GM12891 (cell line): ENCODE data around the gene SLC12A7.
A peak's percentile ranks its signal among the peaks of the same experiment; 100 is the strongest.

Experiments
- DNase-seq: peaks from one replicate; pipeline ENCODE4 v3.0.0; 2011; ENCODE audit warnings: low spot score; ENCODE audit not compliant: insufficient read length
- FAIRE-seq: peaks from 2 replicates; lab custom pipeline; 2011; peaks lifted over from hg19 to GRCh38; lab: Jason Lieb, UNC
- PAX5 ChIP-seq: IDR thresholded peaks from 2 replicates; pipeline ENCODE4 v1.6.1; 2011; ENCODE audit warnings: low read length, moderate library complexity, mild to moderate bottlenecking; ENCODE audit not compliant: insufficient read depth, severe bottlenecking
- POLR2A ChIP-seq: IDR thresholded peaks from 2 replicates; pipeline ENCODE4 v1.6.1; 2011; ENCODE audit warnings: low read depth, low read length, control low read depth
- POLR2AphosphoS5 ChIP-seq: IDR thresholded peaks from 2 replicates; pipeline ENCODE4 v1.6.1; 2011; ENCODE audit warnings: low read depth, low read length, control low read depth
- POU2F2 ChIP-seq: IDR thresholded peaks from 2 replicates; pipeline ENCODE4 v1.6.1; 2011; ENCODE audit warnings: low read depth, mild to moderate bottlenecking, control low read depth, low read length, moderate library complexity
- SPI1 ChIP-seq: IDR thresholded peaks from 2 replicates; pipeline ENCODE4 v1.6.1; 2011; ENCODE audit warnings: low read depth, low read length, control low read depth
- TAF1 ChIP-seq: IDR thresholded peaks from 2 replicates; pipeline ENCODE4 v1.6.1; 2011; ENCODE audit warnings: low read depth, low read length, control low read depth

SLC12A7 gene

DNA sequence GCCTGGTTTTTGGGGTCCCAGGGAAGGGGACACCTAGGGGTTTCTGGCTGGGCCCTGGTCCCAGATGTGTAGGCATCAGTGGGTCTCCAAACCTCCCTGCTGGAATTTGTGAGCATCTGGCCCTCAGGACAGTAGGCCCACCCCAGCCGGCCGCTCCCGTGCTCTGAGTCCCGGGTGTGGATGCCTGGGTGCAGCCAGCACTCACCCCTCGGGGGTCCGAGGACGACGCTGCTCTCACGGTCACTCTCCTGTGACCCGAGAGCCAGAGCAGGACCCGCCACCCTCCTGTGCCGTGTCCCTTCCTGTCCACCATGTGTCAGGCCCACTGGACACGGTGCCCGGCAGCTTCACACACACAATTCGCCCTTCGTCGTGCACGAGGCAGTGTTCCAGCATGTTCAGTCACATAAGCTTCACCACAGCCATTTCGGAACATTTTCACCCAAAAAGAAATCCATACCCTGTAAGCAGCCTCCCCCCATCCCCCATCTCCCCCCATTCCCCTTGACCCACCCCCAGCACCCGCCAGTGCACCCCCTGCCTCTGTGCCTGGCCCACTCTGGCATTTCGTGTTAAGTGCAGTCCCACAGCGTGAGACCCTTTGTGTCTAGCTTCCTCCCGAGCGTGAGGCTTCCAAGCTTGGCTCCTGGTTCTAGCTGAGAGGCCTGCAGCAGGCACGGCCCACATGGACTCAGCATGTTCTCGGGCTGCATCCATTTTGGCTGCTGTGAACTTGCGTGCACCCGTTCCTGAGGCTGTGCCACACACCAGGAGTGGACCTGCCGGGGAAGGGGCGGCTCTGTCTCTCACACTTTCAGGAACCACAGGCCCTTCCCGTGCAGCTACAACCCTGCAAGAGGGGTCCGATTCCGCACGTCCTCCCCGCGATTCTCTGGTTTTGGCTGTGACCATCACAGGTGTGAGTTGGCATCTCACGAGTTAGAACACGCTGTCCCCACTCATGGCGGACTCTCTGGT lies 62.7 kb downstream of the SLC12A7 start:
- TF ChIP-seq PAX5: no peak
- no peak for TF ChIP-seq TAF1
- TF ChIP-seq POLR2A: no peak
- TF ChIP-seq POU2F2: no peak
- TF ChIP-seq POLR2AphosphoS5: no peak
- no peak for TF ChIP-seq SPI1
- no peak for DNase-seq
- FAIRE-seq: no peak

DNA sequence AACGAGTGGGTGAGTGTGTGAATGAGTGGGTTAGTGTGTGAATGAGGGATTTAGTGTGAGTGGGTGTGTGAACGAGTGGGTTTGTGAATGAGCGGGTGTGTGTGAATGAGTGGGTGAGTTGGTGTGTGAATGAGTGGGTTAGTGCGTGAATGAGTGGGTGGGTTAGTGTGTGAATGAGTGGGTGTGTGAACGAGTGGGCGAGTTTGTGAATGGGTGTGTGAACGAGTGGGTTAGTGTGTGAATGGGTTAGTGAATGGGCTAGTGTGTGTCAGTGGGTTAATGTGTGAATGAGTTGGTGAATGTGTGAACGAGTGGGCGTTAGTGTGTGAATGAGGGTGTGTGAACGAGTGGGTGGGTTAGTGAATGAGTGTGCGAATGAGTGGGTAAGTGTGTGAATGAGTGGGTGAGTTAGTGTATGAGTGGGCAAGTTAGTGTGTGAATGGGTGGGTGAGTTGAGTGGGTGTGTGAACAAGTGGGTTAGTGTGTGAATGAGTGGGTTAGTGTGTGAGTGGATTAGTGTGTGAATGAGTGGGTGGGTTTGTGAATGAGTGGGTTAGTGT lies 63.6 kb downstream of the SLC12A7 start:
- TF ChIP-seq TAF1 (no peak), POLR2AphosphoS5 (no peak), POLR2A (no peak), POU2F2 (no peak), SPI1 (no peak), PAX5 (no peak)
- no peak for FAIRE-seq

DNA sequence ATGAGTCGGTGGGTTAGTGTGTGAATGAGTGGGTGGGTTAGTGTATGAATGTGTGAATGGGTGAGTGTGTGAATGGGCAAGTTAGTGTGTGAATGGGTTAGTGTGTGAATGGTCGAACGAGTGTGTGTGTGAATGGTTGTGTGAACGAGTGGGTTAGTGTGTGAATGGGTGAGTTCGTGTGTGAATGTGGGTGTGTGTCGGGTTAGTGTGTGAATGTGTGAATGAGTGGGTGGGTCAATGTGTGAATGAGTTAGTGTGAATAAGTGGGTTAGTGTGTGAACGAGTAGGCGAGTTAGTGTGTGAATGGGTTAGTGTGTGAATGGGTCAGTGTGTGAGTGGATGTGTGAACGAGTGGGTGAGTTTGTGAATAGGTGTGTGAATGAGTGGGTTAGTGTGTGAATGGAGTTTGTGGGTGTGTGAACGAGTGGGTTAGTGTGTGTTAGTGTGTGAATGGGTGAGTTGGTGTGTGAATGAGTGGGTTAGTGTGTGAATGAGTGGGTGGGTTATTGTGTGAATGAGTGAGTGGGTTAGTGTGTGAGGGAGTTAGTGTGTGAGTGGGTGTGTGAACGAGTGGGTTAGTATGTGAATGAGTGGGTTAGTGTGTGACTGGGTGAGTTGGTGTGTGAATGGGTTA lies 64.4 kb downstream of the SLC12A7 start:
- TF ChIP-seq POLR2A: no peak
- no peak for FAIRE-seq
- no peak for DNase-seq

More for the DNA sequence above, 63.6 kb downstream of the SLC12A7 start:
- no peak for DNase-seq

DNA sequence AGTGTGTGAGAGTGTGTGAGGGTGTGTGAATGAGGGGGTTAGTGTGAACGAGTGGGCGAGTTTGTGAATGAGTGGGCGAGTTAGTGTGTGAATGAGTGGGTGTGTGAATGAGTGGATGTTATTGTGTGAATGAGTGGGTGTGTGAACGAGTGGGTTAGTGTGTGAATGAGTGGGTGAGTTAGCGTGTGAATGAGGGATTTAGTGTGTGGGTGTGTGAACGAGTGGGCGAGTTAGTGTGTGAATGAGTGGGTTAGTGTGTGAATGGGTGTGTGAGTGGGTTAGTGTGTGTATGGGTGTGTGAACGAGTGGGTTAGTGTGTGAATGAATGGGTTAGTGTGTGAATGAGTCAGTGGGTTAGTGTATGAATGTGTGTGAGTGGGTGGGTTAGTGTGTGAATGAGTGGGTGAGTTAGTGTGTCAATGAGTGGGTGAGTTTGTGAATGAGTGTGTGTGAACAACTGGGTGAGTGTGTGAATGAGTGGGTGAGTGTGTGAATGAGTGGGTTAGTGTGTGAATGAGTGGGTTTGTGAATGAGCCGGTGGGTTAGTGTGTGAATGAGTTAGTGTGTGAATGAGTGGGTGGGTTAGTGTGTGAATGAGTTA lies 65.8 kb downstream of the SLC12A7 start:
- no peak for DNase-seq
- TF ChIP-seq TAF1: no peak
- no peak for TF ChIP-seq SPI1
- no peak for TF ChIP-seq POU2F2
- no peak for TF ChIP-seq PAX5
- TF ChIP-seq POLR2AphosphoS5: no peak
- no peak for TF ChIP-seq POLR2A
- no peak for FAIRE-seq

DNA sequence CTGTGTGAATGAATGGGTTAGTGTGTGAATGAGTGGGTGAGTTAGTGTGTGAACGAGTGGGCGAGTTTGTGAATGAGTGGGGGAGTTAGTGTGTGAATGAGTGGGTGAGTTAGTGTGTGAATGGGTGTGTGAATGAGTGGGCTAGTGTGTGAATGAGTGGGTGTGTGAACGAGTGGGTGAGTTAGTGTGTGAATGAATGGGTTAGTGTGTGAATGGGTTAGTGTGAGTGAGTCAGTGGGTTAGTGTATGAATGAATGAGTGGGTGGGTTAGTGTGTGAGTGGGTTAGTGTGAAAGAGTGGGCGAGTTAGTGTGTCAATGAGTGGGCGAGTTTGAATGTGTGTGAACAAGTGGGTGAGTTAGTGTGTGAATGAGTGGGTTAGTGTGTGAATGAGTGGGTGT lies 67.7 kb downstream of the SLC12A7 start:
- FAIRE-seq: peak; percentile 41
- no peak for TF ChIP-seq PAX5
- no peak for TF ChIP-seq SPI1
- DNase-seq: no peak

DNA sequence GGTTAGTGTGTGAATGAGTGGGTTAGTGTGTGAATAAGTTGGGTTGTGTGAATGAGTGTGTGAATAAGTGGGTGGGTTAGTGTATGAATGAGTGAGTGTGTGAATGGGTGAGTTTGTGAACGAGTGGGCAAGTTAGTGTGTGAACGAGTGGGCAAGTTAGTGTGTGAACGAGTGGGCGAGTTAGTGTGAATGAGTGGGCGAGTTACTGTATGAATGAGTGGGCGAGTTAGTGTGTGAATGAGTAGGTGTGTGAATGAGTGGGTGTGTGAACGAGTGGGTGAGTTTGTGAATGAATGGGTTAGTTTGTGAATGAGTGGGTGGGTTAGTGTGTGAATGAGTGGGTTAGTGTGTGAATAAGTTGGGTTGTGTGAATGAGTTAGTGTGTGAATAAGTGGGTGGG lies 68.5 kb downstream of the SLC12A7 start:
- TF ChIP-seq PAX5 (no peak), TAF1 (no peak), POLR2AphosphoS5 (no peak), POLR2A (no peak), POU2F2 (no peak), SPI1 (no peak)
- DNase-seq (no peak), FAIRE-seq (no peak)

DNA sequence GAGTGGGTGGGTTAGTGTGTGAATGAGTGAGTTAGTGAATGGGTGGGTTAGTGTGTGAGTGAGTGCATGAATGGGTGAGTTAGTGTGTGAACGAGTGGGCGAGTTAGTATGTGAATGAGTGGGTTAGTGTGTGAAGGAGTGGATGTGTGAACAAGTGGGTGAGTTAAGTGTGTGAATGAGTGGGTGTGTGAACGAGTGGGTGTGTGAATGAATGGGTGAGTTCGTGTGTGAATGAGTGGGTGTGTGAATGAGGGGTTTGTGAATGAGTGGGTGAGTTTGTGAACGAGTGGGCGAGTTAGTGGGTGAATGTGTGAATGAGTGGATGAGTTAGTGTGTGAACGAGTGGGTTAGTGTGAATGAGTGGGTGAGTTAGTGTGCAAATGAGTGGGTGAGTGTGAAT lies 69.2 kb downstream of the SLC12A7 start:
- FAIRE-seq (no peak), DNase-seq (no peak)
- TF ChIP-seq POLR2AphosphoS5 (no peak), POLR2A (no peak), TAF1 (no peak), PAX5 (no peak)

DNA sequence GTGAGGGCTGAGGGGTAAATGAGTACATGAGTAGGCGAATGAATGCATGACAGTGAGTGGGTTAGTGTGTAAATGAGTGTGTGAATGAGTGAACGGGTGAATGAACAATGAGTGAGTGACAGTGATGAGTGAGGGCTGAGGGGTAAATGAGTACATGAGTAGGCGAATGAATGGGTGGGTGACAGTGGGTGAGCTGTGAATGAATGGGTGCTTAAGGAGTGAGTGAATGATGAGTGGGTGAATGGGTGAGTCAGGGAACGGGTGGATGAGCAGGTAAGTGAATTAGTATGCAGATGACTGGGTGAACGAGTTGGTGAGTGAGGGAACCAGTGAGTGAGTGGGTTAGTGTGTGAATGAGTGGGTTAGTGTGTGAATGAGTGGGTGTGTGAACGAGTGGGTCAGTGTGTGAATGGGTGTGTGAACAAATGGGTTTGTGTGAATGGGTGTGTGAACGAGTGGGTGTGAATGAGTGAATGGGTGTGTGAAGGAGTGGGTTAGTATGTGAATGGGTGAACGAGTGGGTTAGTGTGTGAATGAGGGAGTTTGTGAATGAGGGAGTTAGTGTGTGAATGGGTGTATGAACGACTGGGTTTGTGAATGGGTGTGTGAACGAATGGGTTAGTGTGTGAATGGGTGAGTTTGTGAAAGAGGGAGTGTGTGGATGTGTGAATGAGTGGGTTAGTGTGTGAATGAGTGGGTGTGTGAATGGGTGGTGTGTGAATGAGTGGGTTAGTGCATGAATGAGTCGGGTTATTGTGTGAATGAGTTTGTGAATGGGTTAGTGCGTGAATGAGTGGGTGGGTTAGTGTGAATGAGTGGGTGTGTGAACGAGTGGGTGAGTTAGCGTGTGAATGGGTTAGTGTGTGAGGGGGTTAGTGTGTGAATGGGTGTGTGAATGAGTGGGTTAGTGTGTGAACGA lies 70.4 kb downstream of the SLC12A7 start:
- FAIRE-seq: no peak
- DNase-seq: no peak
- TF ChIP-seq POLR2A (no peak), POU2F2 (no peak), TAF1 (no peak), SPI1 (no peak), PAX5 (no peak)

DNA sequence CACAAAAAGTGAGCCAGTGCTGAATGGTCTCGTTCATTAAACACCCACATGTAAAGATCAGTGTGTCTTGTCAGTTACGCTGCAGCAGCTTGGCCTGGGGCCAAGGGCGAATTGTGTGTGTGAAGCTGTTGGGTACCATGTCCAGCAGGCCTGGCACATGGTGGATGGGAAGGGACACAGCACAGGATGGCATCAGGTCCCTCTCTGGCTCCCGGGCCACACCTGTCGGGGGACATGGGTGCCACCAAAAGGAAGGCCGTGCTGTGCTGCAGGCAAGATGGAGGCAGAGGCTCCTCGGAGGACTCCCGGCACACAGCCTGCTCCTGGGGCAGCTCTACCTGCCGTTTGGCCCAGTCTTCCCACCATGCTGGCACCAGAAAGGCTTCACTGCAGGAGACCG lies 71.3 kb downstream of the SLC12A7 start:
- no peak for TF ChIP-seq POLR2A
- TF ChIP-seq PAX5: no peak
- no peak for TF ChIP-seq POLR2AphosphoS5
- TF ChIP-seq TAF1: no peak
- TF ChIP-seq POU2F2: no peak
- TF ChIP-seq SPI1: no peak
- DNase-seq (no peak), FAIRE-seq (no peak)
